Activated CD4-positive, alpha-beta memory T cell treated with anti-CD3 and anti-CD28 coated beads, Interleukin-2, amount 10 ng/mL, durations not matched to agents 7 days and 5 days (primary cell): Measurements from ENCODE around the gene ACSM3. TPM values are rescaled to one million over a fixed set of nuclear protein-coding genes. Genes with fewer than 3 reads are reported as not detected.
"Not testable (repeated sequence)": the region's sequence is repeated elsewhere in the genome, so short reads cannot be mapped to it uniquely, and the experiment has no call there.

ENCODE experiments used
- CTCF ChIA-PET: fragments of 350-600 bp; sonication (Branson Sonifier 250); formaldehyde crosslinking; loops from one replicate; lab custom pipeline; 2021; ENCODE audit warnings: antibody characterized with exemption, inconsistent platforms; lab: Charles Lee
- POLR2A ChIA-PET: fragments of 350-600 bp; sonication (Branson Sonifier 250); formaldehyde crosslinking; loops from one replicate; lab custom pipeline; 2021; ENCODE audit warnings: antibody characterized with exemption; lab: Charles Lee
- DNase-seq: peaks from one replicate; pipeline ENCODE4 v3.0.0-alpha.2; 2020
- H3K27ac Mint-ChIP-seq: one replicate; pipeline ENCODE4 v1.8.0; 2021; ENCODE audit warnings: mild to moderate bottlenecking, mixed read lengths
- H3K27me3 Mint-ChIP-seq: one replicate; pipeline ENCODE4 v1.8.0; 2021; ENCODE audit warnings: mixed read lengths
- H3K36me3 Mint-ChIP-seq: one replicate; pipeline ENCODE4 v1.8.0; 2021; ENCODE audit warnings: low read depth, mixed read lengths
- H3K4me1 Mint-ChIP-seq: one replicate; pipeline ENCODE4 v1.8.0; 2021; ENCODE audit warnings: mixed read lengths
- H3K4me3 Mint-ChIP-seq: one replicate; pipeline ENCODE4 v1.8.0; 2021; ENCODE audit warnings: mild to moderate bottlenecking, mixed read lengths
- H3K9me3 Mint-ChIP-seq: one replicate; pipeline ENCODE4 v1.8.0; 2021; ENCODE audit warnings: mixed read lengths
- total RNA-seq, 2 experiments: library from RNA; stranded (reverse); gene quantifications; one replicate each; pipeline ENCODE4 v1.2.3, GENCODE V29; 2021

Gene ACSM3
- total RNA-seq, 2 experiments from 2014 or later: 3.6 to 4.3 TPM

DNA sequence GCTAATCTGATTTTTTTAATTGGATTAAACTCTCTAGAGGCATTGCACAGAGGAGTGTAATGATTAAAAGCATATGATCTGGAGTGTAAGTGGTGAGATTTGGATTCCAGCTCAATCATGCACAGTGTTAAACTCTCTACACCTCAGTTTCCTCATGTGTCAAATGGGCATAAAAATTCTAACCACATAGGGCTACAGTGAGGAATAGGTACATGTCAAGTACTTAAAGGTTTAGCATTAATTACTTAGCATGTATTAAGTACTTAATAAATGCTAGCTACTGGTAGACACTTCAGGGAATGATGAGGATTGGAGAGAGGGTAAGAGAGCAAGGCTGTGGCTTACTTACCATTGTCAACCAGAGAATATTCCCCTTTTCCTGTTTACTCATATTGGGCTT lies 25.3 kb downstream of the ACSM3 start:
- H3K4me3 Mint-ChIP-seq: no peak overlapping the region
- no peak overlapping the region for H3K27ac Mint-ChIP-seq
- ChIA-PET CTCF (interaction anchor here (1.0 kb wide), 1 partner anchor 14 kb away, joined by 6 read pairs; no protein-coding TSS in a partner anchor), POLR2A (interaction anchor here (0.8 to 2.3 kb wide), 2 partner anchors 13 to 17 kb away, joined by 3 to 6 read pairs; partner anchors contain the start of genes ERI2 and REXO5)
- H3K27me3 Mint-ChIP-seq: no peaks in the 10 kb centered on the region
- no peaks in the 10 kb centered on the region for H3K36me3 Mint-ChIP-seq
- H3K9me3 Mint-ChIP-seq: no peaks in the 10 kb centered on the region
- DNase-seq: no peak
- H3K4me1 Mint-ChIP-seq: no peaks in the 10 kb centered on the region

GRCh38 chr16:20791923-20792612 lies 28.3 kb downstream of the ACSM3 start:
- Mint-ChIP-seq H3K4me3 (no peak overlapping the region), H3K4me1 (no peaks in the 10 kb centered on the region), H3K27ac (no peak overlapping the region), H3K27me3 (no peaks in the 10 kb centered on the region), H3K36me3 (no peaks in the 10 kb centered on the region), H3K9me3 (no peaks in the 10 kb centered on the region)
- DNase-seq: no peak
- POLR2A ChIA-PET: no interaction called here
- CTCF ChIA-PET: interaction anchor here (1.0 to 1.2 kb wide), 2 partner anchors 13 to 59 kb away, joined by 3 read pairs; no protein-coding TSS in a partner anchor

DNA sequence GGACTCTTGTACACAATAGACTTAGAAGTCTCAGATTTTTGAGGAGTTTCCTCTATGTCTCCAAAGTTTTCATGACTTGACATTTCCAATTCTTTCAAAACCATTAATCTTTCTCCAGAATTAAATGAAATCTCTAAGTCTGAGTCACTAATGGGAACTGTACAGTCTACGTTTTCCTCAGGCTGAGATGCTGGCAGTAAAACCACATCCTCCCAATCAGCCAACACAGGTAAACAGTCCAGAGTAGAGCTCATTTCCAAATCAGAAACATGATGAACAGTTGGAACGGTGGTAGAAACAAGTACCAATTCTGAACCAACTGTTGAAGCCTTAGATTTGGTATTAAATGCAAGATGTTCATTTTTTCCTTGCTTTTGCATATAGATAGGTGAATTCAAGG lies 34.5 kb downstream of the ACSM3 start:
- Mint-ChIP-seq H3K36me3 (peaks cover 18% of the 10 kb centered on the region), H3K27ac (peak overlapping the region; percentile 33), H3K9me3 (no peaks in the 10 kb centered on the region), H3K4me3 (no peak overlapping the region), H3K4me1 (peaks cover 18% of the 10 kb centered on the region), H3K27me3 (no peaks in the 10 kb centered on the region)
- no peak for DNase-seq
- CTCF ChIA-PET: interaction anchor here (1.5 kb wide), 1 partner anchor 11 kb away, joined by 3 read pairs; no protein-coding TSS in a partner anchor
- POLR2A ChIA-PET: interaction anchor here (1.0 kb wide), 1 partner anchor 8 kb away, joined by 5 read pairs; the partner anchor contains the start of genes ERI2 and REXO5

DNA sequence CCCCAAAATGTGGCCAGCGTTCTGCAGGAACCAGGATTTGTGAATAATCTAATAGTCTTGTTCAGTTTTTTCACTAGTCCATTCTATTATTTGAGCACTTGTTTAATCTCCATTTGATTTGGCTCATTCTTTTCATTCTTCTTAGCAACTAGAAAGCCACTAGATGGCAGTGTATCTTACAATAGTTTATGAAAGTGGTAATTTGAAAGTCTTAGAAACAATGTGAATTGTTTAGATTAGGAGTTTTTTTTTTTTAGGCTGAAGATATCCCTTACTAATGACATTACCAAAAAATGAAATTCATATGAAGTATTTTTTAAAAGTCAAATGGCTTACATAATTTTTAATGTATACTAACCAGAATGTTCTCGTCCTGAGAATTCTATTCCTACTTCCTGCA lies 35.8 kb downstream of the ACSM3 start:
- H3K4me1 Mint-ChIP-seq: peaks cover 27% of the 10 kb centered on the region

GRCh38 chr16:20801278-20801677 lies 37.5 kb downstream of the ACSM3 start:
- Mint-ChIP-seq H3K9me3 (no peaks in the 10 kb centered on the region), H3K36me3 (peaks cover 18% of the 10 kb centered on the region), H3K4me1 (peaks cover 35% of the 10 kb centered on the region), H3K4me3 (no peak overlapping the region), H3K27me3 (no peaks in the 10 kb centered on the region), H3K27ac (no peak overlapping the region)
- ChIA-PET POLR2A (no interaction called here), CTCF (interaction anchor here (1.5 kb wide), 1 partner anchor 15 kb away, joined by 4 read pairs; no protein-coding TSS in a partner anchor)
- no peak for DNase-seq

More for the DNA sequence above, 35.8 kb downstream of the ACSM3 start:
- DNase-seq: no peak
- POLR2A ChIA-PET: no interaction called here
- no peak overlapping the region for H3K4me3 Mint-ChIP-seq
- H3K27me3 Mint-ChIP-seq: no peaks in the 10 kb centered on the region
- H3K27ac Mint-ChIP-seq: no peak overlapping the region
- H3K9me3 Mint-ChIP-seq: no peaks in the 10 kb centered on the region
- CTCF ChIA-PET: interaction anchor here (0.6 to 1.5 kb wide), 4 partner anchors 13 to 45 kb away, joined by 3 to 4 read pairs (median 4); no protein-coding TSS in a partner anchor
- H3K36me3 Mint-ChIP-seq: peaks cover 18% of the 10 kb centered on the region

DNA sequence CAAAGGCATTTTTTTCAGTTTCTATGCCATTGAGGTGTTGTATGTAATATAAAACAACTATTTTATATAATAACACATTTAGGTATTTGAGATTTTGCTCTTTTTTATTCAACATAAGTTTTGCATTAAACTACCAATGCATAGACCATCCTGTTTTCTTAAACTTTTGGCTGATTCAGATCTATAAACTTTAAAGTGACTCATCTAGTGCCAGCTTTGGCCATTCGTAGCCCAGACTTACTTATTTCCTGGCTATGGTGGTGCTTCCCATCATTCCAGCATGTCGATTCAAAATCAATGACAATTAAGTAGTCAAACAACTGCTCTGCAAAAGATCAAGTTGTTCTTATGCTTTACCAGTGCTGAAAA lies 39.4 kb downstream of the ACSM3 start:
- Mint-ChIP-seq H3K9me3 (no peaks in the 10 kb centered on the region), H3K27ac (no peak overlapping the region), H3K27me3 (no peaks in the 10 kb centered on the region), H3K36me3 (peaks cover 18% of the 10 kb centered on the region), H3K4me3 (no peak overlapping the region), H3K4me1 (peaks cover 43% of the 10 kb centered on the region)
- POLR2A ChIA-PET: no interaction called here
- CTCF ChIA-PET: no interaction called here
- DNase-seq: no peak

DNA sequence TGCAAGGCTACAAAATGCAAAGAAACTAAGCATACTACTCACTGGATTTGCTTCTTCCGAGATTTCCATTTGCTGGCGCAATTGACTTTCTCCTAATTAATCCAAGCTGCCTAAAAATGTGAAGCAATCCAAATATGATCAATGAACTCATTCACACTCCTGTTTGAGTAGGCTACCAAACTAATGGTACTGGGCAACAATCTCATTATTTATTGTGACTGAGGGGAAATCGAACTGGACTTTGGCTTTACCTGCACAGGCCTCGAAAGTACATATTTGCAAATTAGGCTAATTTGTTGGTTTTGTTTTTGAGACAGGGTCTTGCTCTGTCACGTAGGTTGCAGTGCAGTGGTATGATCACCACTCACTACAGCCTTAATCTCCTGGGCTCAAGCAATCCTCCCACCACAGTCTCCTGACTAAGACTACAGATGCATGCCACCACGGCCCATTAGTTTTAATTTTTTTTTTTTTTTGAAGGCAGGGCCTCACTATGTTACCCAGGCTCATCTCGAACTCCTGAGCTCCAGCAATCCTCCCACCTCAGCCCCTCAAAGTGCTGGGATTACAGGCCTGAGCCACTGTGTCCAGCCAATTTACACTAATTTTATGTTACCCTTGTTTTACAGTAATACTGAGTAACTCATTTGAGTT lies 39.9 kb downstream of the ACSM3 start:
- Mint-ChIP-seq H3K9me3 (no peaks in the 10 kb centered on the region), H3K4me3 (no peak overlapping the region), H3K4me1 (peaks cover 40% of the 10 kb centered on the region), H3K27ac (no peak overlapping the region), H3K36me3 (peaks cover 15% of the 10 kb centered on the region), H3K27me3 (no peaks in the 10 kb centered on the region)
- ChIA-PET POLR2A (no interaction called here), CTCF (no interaction called here)
- no peak for DNase-seq

DNA sequence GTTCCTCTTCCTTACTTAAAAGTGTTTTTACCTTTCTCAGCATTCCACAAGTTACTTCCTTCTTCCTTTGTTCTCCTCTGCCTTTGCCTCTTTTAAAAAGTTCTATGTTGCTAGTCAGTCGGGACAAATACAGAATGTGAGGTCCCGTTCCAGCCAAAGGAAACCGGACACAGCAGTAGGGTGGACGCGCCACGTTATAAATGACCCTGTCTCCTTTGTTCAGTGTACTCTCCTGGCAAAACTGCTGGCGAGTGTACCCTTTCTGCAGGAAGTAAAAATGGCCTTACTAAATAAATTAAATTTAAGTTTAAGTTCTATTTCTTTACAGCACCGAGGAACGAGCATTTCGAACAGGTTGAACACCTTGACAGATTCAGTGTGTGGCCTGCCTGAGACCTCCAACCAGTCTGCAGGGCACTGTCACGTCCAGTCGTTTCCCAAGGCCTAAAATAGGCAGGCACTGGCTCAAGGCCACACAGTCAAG lies 41.9 kb downstream of the ACSM3 start:
- Mint-ChIP-seq H3K4me3 (peak overlapping the region; percentile 97), H3K4me1 (peaks cover 47% of the 10 kb centered on the region), H3K27ac (peak overlapping the region; percentile 93), H3K36me3 (peaks cover 10% of the 10 kb centered on the region)
- not testable (repeated sequence) for H3K27me3 Mint-ChIP-seq, DNase-seq, H3K9me3 Mint-ChIP-seq
- ChIA-PET CTCF (interaction anchor here (0.9 to 1.7 kb wide), 6 partner anchors 13 to 113 kb away, joined by 3 to 7 read pairs (median 3); partner anchors contain the start of gene ACSM3), POLR2A (interaction anchor here (0.9 to 2.5 kb wide), 12 partner anchors 9 to 275 kb away, joined by 3 to 18 read pairs (median 6); partner anchors contain the start of genes ACSM3, DCUN1D3, LYRM1 and THUMPD1)

GRCh38 chr16:20806168-20807050 lies 42.6 kb downstream of the ACSM3 start, which contains the start of the genes ERI2 and REXO5:
Gene ERI2, minus strand, starts transcription at chr16:20806472. Its CDS starts 42 bp downstream, at chr16:20806430.
Gene REXO5, plus strand, starts transcription at chr16:20806527. Its CDS starts 427 bp downstream, at chr16:20806954.
- POLR2A ChIA-PET: interaction anchor here (0.9 to 2.5 kb wide), 22 partner anchors 8 to 352 kb away, joined by 3 to 18 read pairs (median 5); partner anchors contain the start of genes ACSM3, DCUN1D3, LDAF1 and LYRM1
- Mint-ChIP-seq H3K27me3 (no peaks in the 10 kb centered on the region), H3K4me1 (peaks cover 51% of the 10 kb centered on the region), H3K27ac (peak within 1 kb of the TSS; percentile 93), H3K4me3 (peak within 1 kb of the TSS; percentile 97), H3K9me3 (no peaks in the 10 kb centered on the region), H3K36me3 (peaks cover 15% of the 10 kb centered on the region)
- DNase-seq: peak; percentile 79
- CTCF ChIA-PET: interaction anchor here (0.7 to 1.9 kb wide), 12 partner anchors 9 to 277 kb away, joined by 3 to 7 read pairs (median 3); partner anchors contain the start of genes ACSM3, DCUN1D3 and LYRM1

DNA sequence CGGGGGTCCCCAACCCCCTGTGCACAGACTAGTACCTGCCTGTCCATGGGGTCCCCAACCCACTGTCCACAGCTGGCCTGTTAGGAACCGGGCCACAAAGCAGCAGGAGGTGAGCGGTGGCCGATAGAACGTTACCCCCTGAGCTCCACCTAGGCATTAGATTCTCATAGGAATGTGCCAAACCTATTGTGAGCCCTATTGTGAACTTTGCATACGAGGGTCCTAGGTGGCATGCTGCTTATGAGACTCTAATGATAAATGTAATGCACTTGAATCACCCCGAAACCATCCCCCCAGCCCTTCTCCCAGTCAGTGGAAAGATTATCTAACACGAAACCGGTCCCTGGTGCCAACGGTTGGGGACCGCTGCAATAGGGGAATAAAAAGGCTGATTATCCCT lies 44.0 kb downstream of the ACSM3 start:
- Mint-ChIP-seq H3K4me1 (peaks cover 51% of the 10 kb centered on the region), H3K9me3 (no peaks in the 10 kb centered on the region), H3K36me3 (peaks cover 15% of the 10 kb centered on the region), H3K4me3 (peak overlapping the region; percentile 97), H3K27me3 (no peaks in the 10 kb centered on the region), H3K27ac (peak overlapping the region; percentile 93)
- no peak for DNase-seq
- POLR2A ChIA-PET: interaction anchor here (0.6 to 2.5 kb wide), 3 partner anchors 44 to 1551 kb away, joined by 3 to 18 read pairs (median 5); partner anchors contain the start of gene ACSM3
- CTCF ChIA-PET: interaction anchor here (1.9 kb wide), 1 partner anchor 276 kb away, joined by 5 read pairs; no protein-coding TSS in a partner anchor

DNA sequence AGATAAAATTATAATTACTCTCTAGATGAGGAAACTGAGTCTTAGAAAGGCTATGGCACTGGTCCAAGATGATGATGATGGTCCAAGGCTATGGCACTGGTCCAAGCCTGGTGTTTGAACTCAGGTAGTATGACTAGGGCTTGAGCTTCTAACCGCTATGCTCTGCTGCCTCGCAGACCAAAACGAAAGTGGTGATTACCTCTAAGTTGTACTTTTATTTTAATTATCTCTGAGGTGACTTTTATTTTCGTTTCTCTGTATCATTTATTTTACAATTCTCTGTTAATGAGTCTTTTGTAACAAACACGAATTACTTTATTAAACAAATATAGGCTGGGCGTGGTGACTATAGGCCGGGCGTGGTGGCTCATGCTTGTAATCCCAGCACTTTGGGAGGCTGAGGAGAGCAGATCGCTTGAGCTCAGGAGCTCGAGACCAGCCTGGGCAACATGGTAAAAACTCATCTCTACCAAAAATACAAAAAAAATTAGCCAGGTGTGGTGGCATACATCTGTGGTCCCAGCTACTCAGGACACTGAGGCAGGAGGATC lies 48.1 kb downstream of the ACSM3 start:
- POLR2A ChIA-PET: no interaction called here
- CTCF ChIA-PET: interaction anchor here (0.7 to 1.2 kb wide), 2 partner anchors 12 to 38 kb away, joined by 3 to 4 read pairs; no protein-coding TSS in a partner anchor
- H3K36me3 Mint-ChIP-seq: peaks cover 29% of the 10 kb centered on the region

More for the DNA sequence above, 48.1 kb downstream of the ACSM3 start:
- no peak overlapping the region for H3K4me3 Mint-ChIP-seq
- peaks cover 42% of the 10 kb centered on the region for H3K4me1 Mint-ChIP-seq
- H3K27me3 Mint-ChIP-seq: no peaks in the 10 kb centered on the region
- no peaks in the 10 kb centered on the region for H3K9me3 Mint-ChIP-seq
- H3K27ac Mint-ChIP-seq: no peak overlapping the region
- DNase-seq: no peak
